ENCODE measurements around the gene MEPCE. TPM values are rescaled to one million over a fixed set of nuclear protein-coding genes. Genes with fewer than 3 reads are reported as not detected.

MEPCE gene
- total and polyA plus RNA-seq, 10 of the 15 experiments (the other 5 are each of a cell fraction or from before 2014, with no cell fraction given): 8.2 to 48.0 (median 22.1) TPM

DNA sequence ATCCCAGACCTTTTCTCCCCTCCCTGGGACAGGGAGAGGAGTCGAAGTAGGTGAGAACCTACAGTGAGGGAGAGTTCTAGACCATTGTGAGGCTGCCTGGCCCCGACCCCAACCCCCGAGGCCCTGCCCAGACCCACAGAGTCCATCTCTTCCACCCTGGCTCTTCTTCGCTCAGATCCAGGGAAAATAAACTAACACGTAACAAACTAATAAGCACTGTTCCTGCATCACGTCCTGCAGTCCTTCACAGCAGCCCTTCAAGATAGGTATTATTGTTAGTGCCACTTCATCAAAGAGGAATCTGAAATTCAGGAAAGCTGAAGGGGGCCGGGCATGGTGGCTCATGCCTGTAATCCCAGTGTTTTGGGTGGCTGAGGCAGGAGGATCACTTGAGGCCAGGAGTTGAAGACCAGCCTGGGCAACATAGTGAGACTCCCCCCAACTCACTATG is 34.6 kb downstream of the MEPCE start, which contains the start of gene SPACDR (continued):
- TF ChIP-seq, protein P1, sequence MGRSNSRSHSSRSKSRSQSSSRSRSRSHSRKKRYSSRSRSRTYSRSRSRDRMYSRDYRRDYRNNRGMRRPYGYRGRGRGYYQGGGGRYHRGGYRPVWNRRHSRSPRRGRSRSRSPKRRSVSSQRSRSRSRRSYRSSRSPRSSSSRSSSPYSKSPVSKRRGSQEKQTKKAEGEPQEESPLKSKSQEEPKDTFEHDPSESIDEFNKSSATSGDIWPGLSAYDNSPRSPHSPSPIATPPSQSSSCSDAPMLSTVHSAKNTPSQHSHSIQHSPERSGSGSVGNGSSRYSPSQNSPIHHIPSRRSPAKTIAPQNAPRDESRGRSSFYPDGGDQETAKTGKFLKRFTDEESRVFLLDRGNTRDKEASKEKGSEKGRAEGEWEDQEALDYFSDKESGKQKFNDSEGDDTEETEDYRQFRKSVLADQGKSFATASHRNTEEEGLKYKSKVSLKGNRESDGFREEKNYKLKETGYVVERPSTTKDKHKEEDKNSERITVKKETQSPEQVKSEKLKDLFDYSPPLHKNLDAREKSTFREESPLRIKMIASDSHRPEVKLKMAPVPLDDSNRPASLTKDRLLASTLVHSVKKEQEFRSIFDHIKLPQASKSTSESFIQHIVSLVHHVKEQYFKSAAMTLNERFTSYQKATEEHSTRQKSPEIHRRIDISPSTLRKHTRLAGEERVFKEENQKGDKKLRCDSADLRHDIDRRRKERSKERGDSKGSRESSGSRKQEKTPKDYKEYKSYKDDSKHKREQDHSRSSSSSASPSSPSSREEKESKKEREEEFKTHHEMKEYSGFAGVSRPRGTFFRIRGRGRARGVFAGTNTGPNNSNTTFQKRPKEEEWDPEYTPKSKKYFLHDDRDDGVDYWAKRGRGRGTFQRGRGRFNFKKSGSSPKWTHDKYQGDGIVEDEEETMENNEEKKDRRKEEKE (IDR thresholded peaks at IDR 0.05): no peak
- TF ChIP-seq TAF1 (IDR thresholded peaks at IDR 0.05; ENCODE audit: borderline replicate concordance, low read depth, low read length) (no peak), LARP7 (IDR thresholded peaks at IDR 0.05) (no peak)

DNA sequence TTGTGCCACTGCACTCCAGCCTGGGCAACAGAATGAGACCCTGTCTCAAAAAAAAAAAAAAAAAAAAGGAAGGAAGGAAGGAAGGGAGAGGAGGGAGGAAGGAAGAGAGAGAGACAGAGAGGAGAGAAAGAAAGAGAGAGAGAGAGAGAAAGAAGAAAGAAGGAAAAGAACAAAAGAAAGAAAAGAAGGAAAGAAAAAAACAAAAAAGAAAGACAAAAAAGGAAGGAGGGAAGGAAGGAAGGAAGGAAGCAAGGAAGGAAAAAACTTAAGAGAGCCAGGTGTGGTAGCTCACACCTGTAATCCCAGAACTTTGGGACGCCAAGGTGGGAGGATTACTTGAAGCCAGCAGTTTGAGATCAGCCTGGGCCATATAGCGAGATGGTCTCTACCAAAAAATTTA is 35.2 kb downstream of the MEPCE start:
- Histone ChIP-seq H3K9me3 (replicated peaks; ENCODE audit: control insufficient read depth, insufficient read depth, low read length) (no peaks in the 10 kb centered on the region), H3K79me2 (ENCODE audit: control insufficient read depth, insufficient read depth, low read length) (0 out of 2 replicates have a peak, but pooled peaks cover 3% of the 10 kb centered on the region), H3K27ac (ENCODE audit: control insufficient read depth, insufficient read depth) (no peak overlapping the region), H4K20me1 (ENCODE audit: control insufficient read depth, insufficient read depth) (no peaks in the 10 kb centered on the region), H2AFZ (ENCODE audit: control insufficient read depth, low read depth, low read length) (no peak overlapping the region), H3K9ac (ENCODE audit: control insufficient read depth, insufficient read depth, low read length) (no peak overlapping the region), H3K4me1 (ENCODE audit: control insufficient read depth, insufficient read depth, low read length) (no peaks in the 10 kb centered on the region), H3K4me2 (ENCODE audit: control insufficient read depth, insufficient read depth) (no peak overlapping the region), H3K36me3 (ENCODE audit: control insufficient read depth in 2 of 2, insufficient read depth in 2 of 2, low read length in 1 of 2) (peaks cover 4 to 6% of the 10 kb centered on the region in 2 experiments; a peak in 3 of 4 replicates), H3K4me3 (no peak overlapping the region), H3K27me3 (replicated peaks in 1 of 2; ENCODE audit: control insufficient read depth in 2 of 2, insufficient read depth in 2 of 2, low read length in 1 of 2) (no peaks in the 10 kb centered on the region)
- CTCF ChIA-PET: interaction anchor here (0.9 to 1.6 kb wide), 5 partner anchors 11 to 124 kb away, joined by 3 to 7 read pairs (median 4); no protein-coding TSS in a partner anchor
- DNase-seq (ENCODE audit: low read depth, low spot score) (no peak), FAIRE-seq (no peak), ATAC-seq (no peak)
- RAD21 ChIA-PET (ENCODE audit: unreplicated experiment): interaction anchor here (1.0 to 1.4 kb wide), 3 partner anchors 95 to 147 kb away, joined by 3 to 6 read pairs (median 5); partner anchors contain the start of gene MOSPD3
- POLR2A ChIA-PET: interaction anchor here (0.7 to 0.9 kb wide), 2 partner anchors 32 to 94 kb away, joined by 4 to 5 read pairs; no protein-coding TSS in a partner anchor
- intact Hi-C loops (cut with micrococcal nuclease; ENCODE audit: unreplicated experiment): no loop called here
- SMC1A ChIA-PET (ENCODE audit: uncharacterized antibody, unreplicated experiment): interaction anchor here (0.9 to 1.5 kb wide), 4 partner anchors 9 to 148 kb away, joined by 3 to 7 read pairs (median 4); partner anchors contain the start of gene MOSPD3
- no peak for TF ChIP-seq NFYA (IDR thresholded peaks at IDR 0.05; ENCODE audit: borderline replicate concordance, low read depth, low read length)
- TF ChIP-seq SMAD5 (IDR thresholded peaks at IDR 0.05; ENCODE audit: low read depth): no peak
- TF ChIP-seq NR2F1 (conservative IDR thresholded peaks at IDR 0.05): no peak
- no peak for TF ChIP-seq CHD2 (IDR thresholded peaks at IDR 0.05; ENCODE audit: borderline replicate concordance, low read depth, low read length)
- in situ Hi-C loops (cut with MboI): loop anchor here (25.0 kb wide), 1 partner anchor 223 kb away; the partner anchor contains the start of gene GIGYF1
- 92% methylated on average over 2 of the region's 2 CpGs for WGBS (ENCODE audit: insufficient coverage, insufficient replicate concordance, low lambda C conversion rate, missing lambda C conversion rate)
- BruUV-seq (replicated peaks): no TSS peak

Measured in GM12878 (cell line).